Astrocyte of the cerebellum (primary cell): Measurements from ENCODE around the gene CLSTN2.

Experiments used
- DNase-seq: peaks from one replicate; pipeline ENCODE4 v3.0.0-alpha.2; 2011; ENCODE audit warnings: low read depth
- H3K4me3 ChIP-seq: 2 replicates; pipeline ENCODE4 v1.5.1; 2011; ENCODE audit warnings: mild to moderate bottlenecking, low read depth, low read length, moderate library complexity
- CTCF ChIP-seq: IDR thresholded peaks from 2 replicates; pipeline ENCODE4 v1.5.1; 2012; ENCODE audit warnings: low read length, low read depth, moderate library complexity, mild to moderate bottlenecking; ENCODE audit errors: missing control alignments
- in situ Hi-C: cut with HindIII; loops from 2 replicates; pipeline ENCODE4 v1.10.0; 2017; ENCODE audit warnings: low sequenced_read_pairs

CLSTN2 gene

GRCh38 chr3:140294058-140294457, 359.1 kb downstream of the CLSTN2 start:
- no peak overlapping the region for H3K4me3 ChIP-seq
- DNase-seq: no peak
- TF ChIP-seq CTCF: no peak
- in situ Hi-C loops: no loop called here

- TF ChIP-seq CTCF: no peak
- in situ Hi-C loops: no loop called here
- DNase-seq: peak; percentile 19
- H3K4me3 ChIP-seq: no peak overlapping the region
Observed at GRCh38 chr3:140296796-140297352, 361.9 kb downstream of the CLSTN2 start.

GRCh38 chr3:140298043-140298442, 363.1 kb downstream of the CLSTN2 start:
- TF ChIP-seq CTCF: no peak
- no peak overlapping the region for H3K4me3 ChIP-seq
- no peak for DNase-seq
- in situ Hi-C loops: no loop called here

- DNase-seq: no peak
- in situ Hi-C loops: no loop called here
- H3K4me3 ChIP-seq: no peak overlapping the region
- no peak for TF ChIP-seq CTCF
Observed at GRCh38 chr3:140298569-140299070, 363.6 kb downstream of the CLSTN2 start.

- in situ Hi-C loops: no loop called here
- DNase-seq: no peak
- no peak for TF ChIP-seq CTCF
Observed at GRCh38 chr3:140303875-140304274, 368.9 kb downstream of the CLSTN2 start.

GRCh38 chr3:140308535-140308934, 373.6 kb downstream of the CLSTN2 start:
- TF ChIP-seq CTCF: no peak
- no peak for DNase-seq
- in situ Hi-C loops: no loop called here
- no peak overlapping the region for H3K4me3 ChIP-seq

More at GRCh38 chr3:140303875-140304274, 368.9 kb downstream of the CLSTN2 start:
- H3K4me3 ChIP-seq: no peak overlapping the region
